NB4 (cell line): ENCODE results near the gene ST7L.

Experiments used
- DNase-seq: peaks from one replicate; pipeline ENCODE4 v3.0.0; 2010; ENCODE audit warnings: low read depth
- H3K4me3 ChIP-seq: one replicate; pipeline ENCODE4 v1.5.1; 2011; ENCODE audit warnings: mild to moderate bottlenecking, low read depth, low read length, moderate library complexity
- CTCF ChIP-seq: IDR thresholded peaks from one replicate; pipeline ENCODE4 v1.5.1; 2012; ENCODE audit warnings: low read depth, low read length
- MAX ChIP-seq: IDR thresholded peaks from 2 replicates; pipeline ENCODE4 v1.6.1; 2011; ENCODE audit warnings: low read depth, low read length
- MYC ChIP-seq: IDR thresholded peaks from 2 replicates; pipeline ENCODE4 v1.6.1; 2011; ENCODE audit warnings: low read depth, low read length
- POLR2A ChIP-seq: IDR thresholded peaks from 2 replicates; pipeline ENCODE4 v1.6.1; 2011; ENCODE audit warnings: mild to moderate bottlenecking; ENCODE audit not compliant: insufficient read length; ENCODE audit errors: extremely low read depth

ST7L gene

GRCh38 chr1:112548547-112548946, 70.4 kb downstream of the ST7L start:
- no peak for TF ChIP-seq MYC
- TF ChIP-seq POLR2A: no peak
- no peak for DNase-seq
- H3K4me3 ChIP-seq: no peak overlapping the region

GRCh38 chr1:112546076-112546475, 72.9 kb downstream of the ST7L start:
- no peak for DNase-seq
- no peak for TF ChIP-seq POLR2A
- no peak for TF ChIP-seq MYC
- no peak for TF ChIP-seq MAX
- no peak for TF ChIP-seq CTCF
- H3K4me3 ChIP-seq: no peak overlapping the region

- H3K4me3 ChIP-seq: no peak overlapping the region
- TF ChIP-seq POLR2A (no peak), MAX (no peak), MYC (no peak), CTCF (no peak)
- no peak for DNase-seq
These were observed 74.2 kb downstream of the ST7L start for GRCh38 chr1:112544751-112545150.

- peak; percentile 38 for DNase-seq
- TF ChIP-seq MYC (no peak), POLR2A (no peak), MAX (no peak), CTCF (no peak)
- no peak overlapping the region for H3K4me3 ChIP-seq
These were observed 74.8 kb downstream of the ST7L start for GRCh38 chr1:112544011-112544688.

- DNase-seq: no peak
- TF ChIP-seq MAX: no peak
- TF ChIP-seq MYC: no peak
- TF ChIP-seq CTCF: no peak
- no peak for TF ChIP-seq POLR2A
- H3K4me3 ChIP-seq: no peak overlapping the region
These were observed 76.6 kb downstream of the ST7L start for GRCh38 chr1:112542206-112542973.

- TF ChIP-seq MYC (no peak), MAX (no peak), CTCF (no peak), POLR2A (no peak)
- DNase-seq: no peak
- H3K4me3 ChIP-seq: no peak overlapping the region
These were observed 77.6 kb downstream of the ST7L start for GRCh38 chr1:112541299-112541698.
